Urinary bladder (tissue), 4 donors: ENCODE results near the gene PRKAG1. TPM values are rescaled to one million over a fixed set of nuclear protein-coding genes. Genes with fewer than 3 reads are reported as not detected.

Experiments used
- DNase-seq: peaks from one replicate; pipeline ENCODE4 v3.0.0-alpha.2; 2015; ENCODE audit errors: extremely low spot score
- H3K27ac ChIP-seq: one replicate; pipeline ENCODE4 v1.5.1; 2013; ENCODE audit warnings: low read depth, mild to moderate bottlenecking, moderate library complexity
- H3K36me3 ChIP-seq: one replicate; pipeline ENCODE4 v1.6.1; 2013; ENCODE audit warnings: mild to moderate bottlenecking, moderate library complexity; ENCODE audit not compliant: insufficient read depth
- H3K4me1 ChIP-seq: one replicate; pipeline ENCODE4 v1.6.1; 2013; ENCODE audit warnings: mild to moderate bottlenecking, moderate library complexity; ENCODE audit not compliant: insufficient read depth
- H3K4me3 ChIP-seq: one replicate; pipeline ENCODE4 v1.5.1; 2013; ENCODE audit warnings: low read depth, low read length
- WGBS: extraction: QIAGEN DNeasy Blood & Tissue Kit; methylation state at CpG from one replicate; pipeline ENCODE4 v1.1.7; 2013; 5-methylcytosine and 5-hydroxymethylcytosine counted together
- polyA plus RNA-seq: library from polyadenylated mRNA; stranded (reverse); fragments of 200-250 nt; gene quantifications from one replicate; pipeline ENCODE4 v1.2.3, GENCODE V29; 2013
- total RNA-seq: library from RNA; depleted of rRNA; stranded (reverse); fragments of >200 nt; gene quantifications from one replicate; pipeline ENCODE4 v1.2.3, GENCODE V29; 2014
- donor health status: healthy with polysubstance abuse.
- donor health status: healthy.

The PRKAG1 gene
- total and polyA plus RNA-seq, 2 donors, result 41.8 to 63.3 TPM

- Histone ChIP-seq H3K27ac (no peak overlapping the region), H3K36me3 (peaks cover 10% of the 10 kb centered on the region), H3K4me3 (no peak overlapping the region), H3K4me1 (no peaks in the 10 kb centered on the region)
- no peak for DNase-seq
- 92% methylated on average over 10 of the region's 10 CpGs for WGBS
Measured at GRCh38 chr12:49054524-49054923, 35.9 kb upstream of the PRKAG1 start.

- no peak for DNase-seq
- 95% methylated on average over 5 of the region's 5 CpGs for WGBS
- Histone ChIP-seq H3K4me1 (no peaks in the 10 kb centered on the region), H3K27ac (no peak overlapping the region), H3K4me3 (no peak overlapping the region), H3K36me3 (peaks cover 10% of the 10 kb centered on the region)
Measured at GRCh38 chr12:49054096-49054495, 35.5 kb upstream of the PRKAG1 start.

GRCh38 chr12:49052451-49053208, 34.1 kb upstream of the PRKAG1 start:
- no peak for DNase-seq
- Histone ChIP-seq H3K27ac (no peak overlapping the region), H3K4me3 (no peak overlapping the region), H3K4me1 (no peaks in the 10 kb centered on the region), H3K36me3 (peaks cover 12% of the 10 kb centered on the region)
- 83% methylated on average over 16 of the region's 16 CpGs for WGBS

DNA sequence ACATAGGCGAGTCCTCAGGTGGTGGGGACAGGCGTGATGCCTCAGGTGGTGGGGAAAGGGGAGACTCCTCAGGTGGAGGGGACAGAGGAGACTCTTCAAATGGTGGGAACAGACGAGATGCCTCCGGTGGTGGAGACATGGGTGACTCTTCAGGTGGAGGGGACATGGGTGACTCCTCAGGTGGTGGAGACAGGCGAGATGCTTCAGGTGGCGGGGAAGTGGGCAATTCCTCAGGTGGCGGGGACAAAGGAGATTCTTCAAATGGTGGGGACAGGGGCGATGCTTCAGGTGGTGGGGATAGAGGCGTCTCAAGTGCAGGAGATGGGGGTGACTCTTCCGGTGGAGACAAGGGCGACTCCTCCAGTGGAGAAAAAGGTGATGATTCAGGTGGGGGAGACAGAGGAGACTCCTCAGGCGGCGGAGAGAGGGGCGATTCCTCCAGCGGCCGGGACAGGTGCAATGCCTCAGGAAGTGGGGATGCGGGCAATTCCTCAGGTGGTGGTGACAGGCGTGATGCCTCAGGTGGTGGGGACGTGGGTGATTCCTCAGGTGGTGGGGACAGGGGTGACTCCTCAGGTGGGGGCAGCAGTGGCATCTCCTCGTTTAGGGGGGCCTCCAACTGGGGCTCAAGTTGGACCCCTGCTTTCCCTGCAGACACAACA, 33.3 kb upstream of the PRKAG1 start:
- Histone ChIP-seq H3K4me1 (no peaks in the 10 kb centered on the region), H3K4me3 (no peak overlapping the region), H3K36me3 (peaks cover 12% of the 10 kb centered on the region), H3K27ac (no peak overlapping the region)
- no peak for DNase-seq
- 87% methylated on average over 20 of the region's 20 CpGs for WGBS

- Histone ChIP-seq H3K4me1 (no peaks in the 10 kb centered on the region), H3K36me3 (peaks cover 12% of the 10 kb centered on the region), H3K27ac (no peak overlapping the region), H3K4me3 (no peak overlapping the region)
- WGBS, result 95% methylated on average over 18 of the region's 18 CpGs
- DNase-seq, result no peak
Measured at GRCh38 chr12:49051373-49051764, 32.8 kb upstream of the PRKAG1 start.

DNA sequence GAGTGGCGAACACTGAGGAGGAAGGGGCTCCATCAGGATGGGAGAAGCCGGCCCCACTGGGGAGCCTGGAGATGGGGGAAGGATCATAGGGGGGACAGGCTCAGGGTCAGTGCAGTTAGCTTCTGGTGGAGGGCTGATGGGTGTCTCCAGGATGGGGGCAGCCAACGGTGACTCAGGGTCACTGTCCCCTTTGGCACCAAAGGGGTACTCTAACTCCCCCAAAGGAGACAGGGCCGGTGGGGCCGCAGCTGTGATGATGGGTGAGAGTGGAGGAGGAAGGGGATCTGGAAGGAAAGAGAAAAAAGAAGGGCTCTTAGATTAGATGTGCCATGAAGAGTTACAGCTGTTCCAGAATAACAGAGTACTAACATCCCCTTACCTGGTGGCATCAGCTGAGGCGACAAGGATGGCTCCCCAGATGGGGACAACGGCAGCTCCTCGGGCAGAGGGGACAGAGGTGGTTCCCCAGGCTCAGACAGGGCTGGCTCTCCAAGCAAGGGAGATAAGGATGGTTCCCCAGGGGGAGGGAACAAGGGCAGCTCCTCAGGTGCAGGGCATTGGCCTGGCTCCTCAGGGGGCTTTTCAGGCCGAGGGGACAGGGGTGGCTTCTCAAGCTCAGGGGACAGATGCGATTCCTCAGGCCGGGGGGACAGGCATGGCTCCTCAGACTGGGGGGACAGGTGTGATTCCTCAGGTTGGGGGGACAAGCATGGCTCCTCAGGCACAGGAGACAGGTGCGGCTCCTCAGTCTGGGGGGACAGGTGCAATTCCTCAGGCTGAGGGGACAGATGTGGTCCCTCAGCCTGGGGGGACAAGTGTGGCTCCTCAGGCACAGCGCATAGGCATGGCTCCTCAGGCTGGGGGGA, 32.2 kb upstream of the PRKAG1 start:
- no peaks in the 10 kb centered on the region for H3K4me1 ChIP-seq
- H3K4me3 ChIP-seq, result no peak overlapping the region
- WGBS, result 91% methylated on average over 13 of the region's 13 CpGs
- peaks cover 17% of the 10 kb centered on the region for H3K36me3 ChIP-seq
- no peak overlapping the region for H3K27ac ChIP-seq
- no peak for DNase-seq

- H3K4me3 ChIP-seq, result no peak overlapping the region
- no peak for DNase-seq
- 79% methylated on average over 20 of the region's 20 CpGs for WGBS
- H3K27ac ChIP-seq, result no peak overlapping the region
- H3K4me1 ChIP-seq, result no peaks in the 10 kb centered on the region
- H3K36me3 ChIP-seq, result peaks cover 19% of the 10 kb centered on the region
Measured at GRCh38 chr12:49049566-49050224, 31.1 kb upstream of the PRKAG1 start.

- Histone ChIP-seq H3K4me3 (no peak overlapping the region), H3K36me3 (peaks cover 21% of the 10 kb centered on the region), H3K27ac (no peak overlapping the region), H3K4me1 (no peaks in the 10 kb centered on the region)
- DNase-seq, result no peak
- 92% methylated on average over 10 of the region's 10 CpGs for WGBS
Measured at GRCh38 chr12:49048953-49049352, 30.4 kb upstream of the PRKAG1 start.

DNA sequence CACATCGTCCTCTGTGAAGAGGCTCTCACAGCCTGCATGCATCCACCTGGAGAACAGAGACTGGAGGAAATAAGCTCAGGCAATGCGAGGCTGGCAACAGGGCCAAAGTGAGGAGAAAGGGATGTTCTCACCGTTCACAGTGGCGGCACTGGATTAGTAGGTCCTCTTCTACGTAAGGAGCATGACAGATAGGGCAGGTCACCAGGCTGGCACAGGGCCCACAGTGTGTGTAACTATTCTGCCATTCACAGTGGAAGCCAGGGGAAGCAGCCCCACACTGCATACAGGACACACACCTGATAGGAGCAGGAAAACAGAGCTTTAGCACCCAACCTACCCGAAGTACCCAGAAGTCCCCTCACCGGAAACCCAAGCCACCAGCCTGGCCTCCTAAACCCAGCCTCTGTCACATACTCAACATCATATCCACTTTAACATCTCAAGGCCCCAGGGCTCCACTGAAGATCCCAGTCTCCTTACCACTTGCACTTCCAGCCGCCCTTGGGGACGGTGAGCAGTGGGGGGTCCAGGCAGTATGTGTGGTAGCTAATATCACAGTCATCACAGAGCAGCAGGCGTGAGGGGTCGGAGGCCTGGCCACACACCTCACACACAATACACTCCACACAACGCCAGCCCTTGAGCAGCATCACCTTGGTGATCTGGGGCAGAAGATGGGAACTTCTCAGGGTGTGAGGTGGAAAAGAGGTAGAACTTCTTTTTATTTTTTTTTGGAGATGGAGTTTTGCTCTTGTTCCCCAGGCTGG, 27.7 kb upstream of the PRKAG1 start:
- no peak overlapping the region for H3K4me3 ChIP-seq
- WGBS, result 92% methylated on average over 12 of the region's 12 CpGs
- no peak for DNase-seq
- H3K36me3 ChIP-seq, result peaks cover 20% of the 10 kb centered on the region
- no peaks in the 10 kb centered on the region for H3K4me1 ChIP-seq
- H3K27ac ChIP-seq, result no peak overlapping the region

DNA sequence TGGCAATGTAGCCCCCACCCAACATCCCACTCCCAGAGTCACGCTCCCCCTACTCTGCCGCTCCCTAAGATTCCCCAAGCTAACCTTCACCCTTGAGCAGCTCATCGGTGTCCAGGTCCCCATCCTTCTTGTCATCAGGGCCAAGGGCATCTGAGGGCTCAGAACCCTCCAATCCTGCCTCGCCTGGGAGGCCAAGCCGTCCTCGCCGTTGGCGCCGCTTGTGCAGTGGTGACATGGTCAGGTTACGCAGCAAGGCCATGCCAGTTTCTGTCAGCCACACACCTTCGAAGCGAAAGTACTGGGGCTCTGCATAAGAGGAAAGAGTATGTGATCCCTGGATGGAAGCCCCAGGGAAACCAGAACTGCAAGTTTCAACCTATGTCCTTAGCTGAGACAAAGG, 26.1 kb upstream of the PRKAG1 start:
- Histone ChIP-seq H3K4me3 (no peak overlapping the region), H3K27ac (no peak overlapping the region), H3K36me3 (peaks cover 17% of the 10 kb centered on the region), H3K4me1 (no peaks in the 10 kb centered on the region)
- no peak for DNase-seq
- 96% methylated on average over 12 of the region's 12 CpGs for WGBS

DNA sequence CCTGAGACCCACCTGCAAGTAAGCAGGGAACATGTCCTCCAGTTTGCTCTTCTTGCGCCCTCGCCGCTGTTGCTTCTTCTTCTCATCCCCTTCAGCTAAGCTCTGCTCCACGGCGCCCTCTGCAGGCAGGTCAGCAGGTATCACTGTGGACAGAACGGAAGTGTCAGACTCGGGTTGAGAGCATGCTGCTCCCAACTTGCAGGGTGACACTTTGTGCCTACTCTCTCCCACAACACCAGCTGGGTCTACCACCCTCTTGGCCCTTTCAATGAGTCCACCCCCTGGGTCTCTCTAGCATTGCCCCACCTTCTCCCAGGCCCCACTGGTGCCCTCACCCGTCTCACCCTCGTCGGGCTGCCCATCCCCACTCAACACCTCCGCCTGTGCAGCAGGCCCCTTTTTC, 25.3 kb upstream of the PRKAG1 start:
- no peak for DNase-seq
- no peaks in the 10 kb centered on the region for H3K4me1 ChIP-seq
- no peak overlapping the region for H3K4me3 ChIP-seq
- WGBS, result 57% methylated on average over 11 of the region's 11 CpGs
- no peak overlapping the region for H3K27ac ChIP-seq
- H3K36me3 ChIP-seq, result peaks cover 17% of the 10 kb centered on the region

DNA sequence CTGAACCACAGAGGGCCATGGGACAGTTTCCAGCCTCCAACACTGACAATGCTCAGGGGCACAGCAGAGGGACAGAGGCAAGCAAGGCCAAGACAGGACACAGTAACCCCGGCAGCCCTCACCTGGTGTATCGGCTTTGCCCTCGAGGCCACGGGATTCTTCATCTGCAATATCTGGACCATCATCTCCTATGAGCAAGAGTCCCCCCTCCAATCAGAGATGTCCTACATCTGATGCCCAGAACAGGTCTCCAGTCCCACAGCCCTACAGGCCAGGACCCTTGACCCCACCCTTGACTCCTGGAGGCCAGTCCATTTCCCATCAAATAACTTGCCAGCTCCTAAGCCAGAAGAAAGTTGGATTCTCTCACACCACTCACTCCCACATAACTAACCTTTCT, 24.7 kb upstream of the PRKAG1 start:
- no peak overlapping the region for H3K27ac ChIP-seq
- H3K4me3 ChIP-seq, result no peak overlapping the region
- H3K36me3 ChIP-seq, result peaks cover 20% of the 10 kb centered on the region
- H3K4me1 ChIP-seq, result no peaks in the 10 kb centered on the region
- 93% methylated on average over 4 of the region's 4 CpGs for WGBS
- no peak for DNase-seq
